GM18520 (cell line): ENCODE results near the gene GTPBP6.
A peak's percentile ranks its signal among the peaks of the same experiment; 100 is the strongest.
"Not testable (repeated sequence)": the region's sequence is repeated elsewhere in the genome, so short reads cannot be mapped to it uniquely, and the experiment has no call there.

ENCODE experiments used
- ATAC-seq: cut with Tn5 transposase; IDR thresholded peaks from one replicate; pipeline ENCODE4 v1.9.1; 2021; ENCODE audit not compliant: unreplicated experiment

The GTPBP6 gene

GRCh38 chrX:318068-318738 lies 393 bp downstream of the GTPBP6 start:
- peak; percentile 30 for ATAC-seq

DNA sequence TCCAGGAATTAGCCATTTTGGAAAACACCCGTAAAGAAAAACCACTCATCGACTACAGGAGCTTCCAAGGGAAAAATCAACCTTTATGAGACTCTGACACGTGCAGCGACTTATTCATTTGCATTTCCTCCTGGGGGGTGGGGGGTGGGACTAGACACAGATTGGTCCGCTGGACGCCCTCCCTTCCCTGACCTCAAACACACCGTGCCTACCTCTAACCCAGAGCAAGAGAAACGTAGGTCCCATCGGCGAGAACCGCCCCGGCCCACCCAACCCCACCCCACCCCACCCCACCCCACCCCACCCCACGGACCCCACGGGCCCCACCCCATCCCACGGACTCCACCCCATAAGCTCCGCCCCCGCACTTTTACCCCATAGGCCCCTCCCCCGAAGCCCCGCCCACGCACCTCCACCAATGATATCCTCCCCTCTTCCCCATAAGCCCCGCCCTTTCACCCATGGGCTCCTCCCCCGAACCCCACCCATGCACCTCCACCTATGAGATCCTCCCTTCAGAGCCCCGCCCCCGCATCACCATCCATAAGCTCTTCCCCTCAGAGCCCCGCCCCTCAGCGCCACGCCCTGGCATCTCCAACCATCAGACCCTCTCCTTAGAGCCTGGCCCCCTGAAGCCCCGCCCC lies 1.1 kb downstream of the GTPBP6 start:
- no peak for ATAC-seq

GRCh38 chrX:316351-317325 lies 2.0 kb downstream of the GTPBP6 start:
- no peak for ATAC-seq

DNA sequence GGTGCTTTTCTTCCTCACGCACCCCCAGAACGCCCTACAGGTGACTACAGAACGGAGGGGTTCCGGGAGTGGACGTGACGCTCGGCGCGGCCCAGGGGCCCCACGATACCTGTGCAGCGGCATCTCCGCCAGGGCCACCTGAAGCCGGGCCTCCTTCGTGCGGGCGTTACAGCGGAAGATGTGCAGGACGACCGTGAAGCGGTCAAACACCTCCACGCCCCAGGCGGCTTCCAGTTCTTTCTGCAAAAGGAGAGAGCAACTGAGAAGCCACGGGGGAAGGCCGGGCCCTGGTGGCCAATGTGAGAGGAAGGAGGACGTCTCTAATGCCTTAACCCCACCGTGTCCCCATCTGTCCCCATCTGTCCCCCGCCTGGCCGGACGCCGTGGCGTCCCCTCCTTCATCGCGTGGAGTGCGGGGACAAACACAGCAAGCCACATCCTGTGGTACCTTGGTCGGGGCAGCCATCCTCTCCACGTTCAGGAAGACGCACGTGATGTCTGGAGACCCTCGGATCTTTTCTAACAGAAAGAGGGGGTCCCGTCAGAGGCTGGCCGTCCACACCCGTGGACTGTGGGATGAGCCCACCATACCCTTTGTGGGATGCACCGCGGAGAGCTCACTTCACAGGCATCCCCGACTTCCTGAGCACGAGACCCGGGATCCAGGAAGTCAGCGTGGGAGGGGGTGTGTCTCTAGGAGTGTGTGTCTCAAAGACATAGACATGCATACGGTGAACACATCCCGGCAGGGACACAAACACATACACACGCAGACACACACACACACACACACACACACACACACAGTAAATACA lies 3.6 kb downstream of the GTPBP6 start:
- no peak for ATAC-seq

DNA sequence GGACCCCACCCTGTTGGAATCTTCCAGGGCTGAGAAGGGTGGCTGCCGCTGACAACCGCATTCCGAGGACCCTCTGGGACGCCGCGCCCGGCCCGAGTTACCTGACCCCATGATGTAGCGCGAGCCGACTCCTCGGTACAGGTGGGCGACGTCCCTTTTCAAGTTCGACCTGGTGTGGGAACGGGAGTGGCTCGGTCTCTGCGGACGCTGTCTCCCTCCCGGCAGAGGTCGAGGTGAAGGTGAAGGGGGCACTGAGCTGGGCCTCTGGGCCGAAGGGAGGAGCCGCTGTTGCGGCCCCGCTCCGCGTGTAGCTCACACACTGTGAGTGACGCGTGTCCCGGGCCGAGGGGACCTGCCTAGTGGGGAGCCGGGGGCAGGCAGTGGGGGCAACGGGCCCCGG lies 4.5 kb downstream of the GTPBP6 start:
- ATAC-seq, result no peak

DNA sequence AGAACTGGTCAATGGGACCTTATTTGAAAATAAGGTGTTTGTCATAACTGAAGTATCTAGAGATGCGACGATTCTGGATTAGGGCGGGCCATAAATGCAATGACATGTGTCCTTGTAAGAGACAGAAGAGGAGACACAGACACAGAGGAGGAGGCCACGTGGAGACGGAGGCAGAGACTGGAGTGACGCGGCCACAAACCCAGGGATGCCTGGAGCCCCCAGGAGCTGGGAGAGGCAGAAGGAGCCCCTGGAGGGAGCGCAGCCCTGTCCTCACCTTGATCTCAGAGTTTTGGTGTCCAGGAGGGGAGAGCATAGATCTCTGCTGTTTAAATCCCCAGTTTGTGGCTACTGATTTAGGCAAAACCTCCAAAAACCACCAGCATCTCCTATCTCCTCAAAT lies 5.0 kb downstream of the GTPBP6 start:
- ATAC-seq, result no peak

DNA sequence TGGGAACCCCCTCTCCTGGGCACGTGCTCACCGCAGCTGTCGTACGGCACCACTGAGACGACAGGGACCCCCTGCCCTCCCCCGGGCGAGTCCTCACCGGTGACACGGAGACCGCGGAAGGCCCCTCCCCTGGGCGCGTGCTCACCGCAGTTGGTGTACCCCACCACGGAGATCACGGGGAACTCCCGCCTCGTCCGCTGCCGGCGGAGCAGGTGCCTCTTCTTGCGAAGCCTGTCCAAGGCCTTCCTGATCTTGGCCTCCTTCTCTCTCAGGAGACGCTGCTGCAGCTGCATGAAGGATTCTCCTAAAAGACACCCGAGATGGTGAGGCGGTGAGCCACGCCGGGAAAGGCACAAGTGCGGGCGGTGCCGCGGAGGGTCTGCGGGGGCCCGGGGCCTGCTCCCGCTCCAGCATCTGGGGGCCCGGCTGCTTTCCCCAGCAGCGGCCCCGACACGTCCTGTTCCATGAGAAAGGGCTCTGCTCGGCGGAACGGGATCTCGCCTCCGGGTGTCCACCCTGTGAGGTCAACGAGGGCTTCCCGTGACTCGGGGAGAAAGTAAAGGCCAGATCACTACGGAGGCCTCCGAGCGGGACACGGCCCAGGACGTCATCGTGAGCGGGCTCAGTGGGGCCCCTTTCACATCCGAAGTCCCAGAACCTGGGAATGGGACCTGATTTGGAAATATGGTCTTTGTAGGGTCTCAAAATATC lies 5.8 kb downstream of the GTPBP6 start:
- no peak for ATAC-seq

- ATAC-seq, result no peak
Measured at GRCh38 chrX:311156-312129, 7.2 kb downstream of the GTPBP6 start.

DNA sequence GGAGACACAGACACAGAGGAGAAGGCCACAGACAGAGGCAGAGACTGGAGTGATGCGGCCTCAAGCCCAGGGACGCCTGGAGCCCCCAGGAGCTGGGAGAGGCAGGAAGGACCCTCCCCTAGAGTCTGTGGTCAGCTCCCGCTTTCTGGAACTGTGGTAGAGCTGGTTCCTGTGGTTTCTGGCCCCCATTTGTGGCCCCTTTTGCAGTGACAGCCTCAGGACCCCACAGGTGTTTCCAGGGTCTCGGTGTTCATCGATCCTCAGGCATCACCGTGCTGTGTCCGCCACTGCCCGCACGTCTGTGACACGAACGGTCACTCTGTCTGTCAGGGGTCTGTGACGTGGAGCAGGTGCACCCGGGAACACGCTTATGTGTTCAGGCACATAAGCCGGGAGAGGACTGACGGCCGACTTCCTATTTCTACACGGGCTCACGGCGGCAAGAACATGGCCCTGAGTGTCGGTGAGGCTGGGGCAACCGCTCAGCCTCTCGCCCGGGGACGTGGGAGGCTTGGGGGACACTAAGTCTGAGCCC lies 7.9 kb downstream of the GTPBP6 start:
- ATAC-seq, result no peak

- ATAC-seq, result no peak
Measured at GRCh38 chrX:308821-309520, 9.6 kb downstream of the GTPBP6 start.

- no peak for ATAC-seq
Measured at GRCh38 chrX:307261-308111, 11.1 kb downstream of the GTPBP6 start.

- ATAC-seq, result not testable (repeated sequence)
Measured at GRCh38 chrX:306614-307251, 11.9 kb downstream of the GTPBP6 start.

DNA sequence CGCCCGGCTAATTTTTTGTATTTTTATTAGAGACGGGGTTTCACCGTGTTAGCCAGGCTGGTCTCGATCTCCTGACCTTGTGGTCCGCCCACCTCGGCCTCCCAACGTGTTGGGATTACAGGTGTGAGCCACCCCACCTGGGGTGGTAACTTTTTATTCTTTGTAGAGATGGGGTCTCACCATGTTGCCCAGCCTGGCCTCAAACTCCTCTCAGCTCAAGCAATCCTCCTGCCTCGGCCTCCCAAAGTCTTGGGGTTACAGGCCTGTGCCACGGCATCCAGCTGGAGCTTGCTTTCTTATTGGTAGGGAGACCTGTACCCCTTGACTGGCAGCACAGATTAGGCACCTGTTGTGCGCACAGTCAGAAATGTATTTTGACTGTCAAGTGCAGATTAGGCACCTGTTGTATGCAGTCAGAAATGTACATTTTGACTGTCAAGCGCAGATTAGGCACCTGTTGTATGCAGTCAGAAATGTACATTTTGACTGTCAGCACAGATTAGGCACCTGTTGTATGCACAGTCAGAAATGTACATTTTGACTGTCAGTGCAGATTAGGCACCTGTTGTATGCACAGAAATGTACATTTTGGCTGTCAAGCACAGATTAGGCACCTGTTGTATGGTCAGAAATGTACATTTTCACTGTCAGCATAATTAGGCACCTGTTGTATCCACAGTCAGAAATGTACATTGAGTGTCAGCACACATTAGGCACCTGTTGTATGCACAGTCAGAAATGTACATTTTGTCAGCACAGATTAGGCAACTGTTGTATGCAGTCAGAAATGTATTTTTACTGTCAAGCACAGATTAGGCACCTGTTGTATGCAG lies 12.6 kb downstream of the GTPBP6 start:
- ATAC-seq, result not testable (repeated sequence)

DNA sequence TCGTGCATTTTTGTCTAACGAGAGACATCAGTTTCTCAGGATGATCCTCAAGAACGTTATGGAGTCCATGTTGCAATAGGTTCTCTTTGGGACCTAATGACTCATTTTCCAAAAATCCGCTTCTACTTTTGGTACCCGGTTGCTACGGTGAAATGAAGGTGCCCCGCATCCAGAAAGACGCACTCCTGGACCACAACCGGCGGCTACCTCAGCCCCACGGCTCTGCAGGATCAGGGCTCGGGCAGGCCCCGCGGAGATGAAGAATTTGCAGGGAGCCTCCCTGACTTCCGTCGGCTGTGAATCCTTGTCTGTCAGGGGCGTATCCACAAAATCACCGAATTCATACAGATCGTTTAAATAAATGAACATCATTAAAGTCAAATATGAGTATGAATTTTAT lies 15.6 kb downstream of the GTPBP6 start:
- ATAC-seq, result no peak

- ATAC-seq, result no peak
Measured at GRCh38 chrX:300334-300733, 18.3 kb downstream of the GTPBP6 start.

DNA sequence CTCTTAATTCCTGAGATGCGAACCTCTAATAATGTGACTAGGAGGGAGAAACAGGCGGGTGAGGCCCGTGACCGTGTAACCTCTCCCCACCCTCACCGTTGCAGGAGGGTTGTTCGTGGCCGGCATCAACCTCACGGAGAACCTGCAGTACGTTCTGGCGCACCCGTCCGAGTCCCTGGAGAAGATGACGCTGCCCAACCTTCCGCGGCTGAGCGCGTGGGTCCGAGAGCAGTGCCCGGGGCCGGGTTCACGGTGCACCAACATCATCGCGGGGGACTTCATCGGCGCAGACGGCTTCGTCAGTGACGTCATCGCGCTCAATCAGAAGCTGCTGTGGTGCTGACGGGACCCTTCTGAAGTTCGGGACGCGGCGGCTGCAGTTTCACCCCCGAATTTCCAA lies 19.6 kb downstream of the GTPBP6 start:
- no peak for ATAC-seq
